Epidermal melanocyte (primary cell): Measurements from ENCODE around the gene ANGPTL8.
A peak's percentile ranks its signal among the peaks of the same experiment; 100 is the strongest.

Source experiments
- DNase-seq: peaks from one replicate; pipeline ENCODE4 v3.0.0; 2011; ENCODE audit warnings: low spot score; ENCODE audit not compliant: insufficient read length

ANGPTL8 gene

GRCh38 chr19:11203194-11204075 is 36.0 kb upstream of the ANGPTL8 start:
- peak; percentile 91 for DNase-seq

GRCh38 chr19:11204076-11204602 is 35.3 kb upstream of the ANGPTL8 start:
- DNase-seq = peak; percentile 13

- DNase-seq = peak; percentile 90
Observed at GRCh38 chr19:11204943-11205349, 34.5 kb upstream of the ANGPTL8 start.

GRCh38 chr19:11205939-11206570 is 33.4 kb upstream of the ANGPTL8 start:
- no peak for DNase-seq

GRCh38 chr19:11208561-11209471 is 30.6 kb upstream of the ANGPTL8 start:
- DNase-seq = no peak

GRCh38 chr19:11209839-11210655 is 29.4 kb upstream of the ANGPTL8 start:
- peak; percentile 26 for DNase-seq

- DNase-seq = no peak
Observed at GRCh38 chr19:11210656-11210928, 28.8 kb upstream of the ANGPTL8 start.

GRCh38 chr19:11214387-11214786 is 25.0 kb upstream of the ANGPTL8 start:
- no peak for DNase-seq

GRCh38 chr19:11221082-11221598 is 18.3 kb upstream of the ANGPTL8 start:
- DNase-seq = no peak

- DNase-seq = no peak
Observed at GRCh38 chr19:11223200-11223599, 16.2 kb upstream of the ANGPTL8 start.

GRCh38 chr19:11224429-11224828 is 15.0 kb upstream of the ANGPTL8 start:
- no peak for DNase-seq

- DNase-seq = no peak
Observed at GRCh38 chr19:11225172-11225571, 14.2 kb upstream of the ANGPTL8 start.

GRCh38 chr19:11225815-11226214 is 13.6 kb upstream of the ANGPTL8 start:
- no peak for DNase-seq

GRCh38 chr19:11226716-11227166 is 12.7 kb upstream of the ANGPTL8 start:
- DNase-seq = no peak

GRCh38 chr19:11227195-11227886 is 12.1 kb upstream of the ANGPTL8 start:
- no peak for DNase-seq

- DNase-seq = no peak
Observed at GRCh38 chr19:11230621-11231386, 8.6 kb upstream of the ANGPTL8 start.

- no peak for DNase-seq
Observed at GRCh38 chr19:11232555-11232954, 6.9 kb upstream of the ANGPTL8 start.

- no peak for DNase-seq
Observed at GRCh38 chr19:11233073-11233472, 6.3 kb upstream of the ANGPTL8 start.

- no peak for DNase-seq
Observed at GRCh38 chr19:11234486-11235075, 4.8 kb upstream of the ANGPTL8 start.
